Ureter (tissue), 1 donor: Measurements from ENCODE around the gene C1QTNF8. TPM values are rescaled to one million over a fixed set of nuclear protein-coding genes. Genes with fewer than 3 reads are reported as not detected.

ENCODE experiments used
- DNase-seq: peaks from one replicate; pipeline ENCODE4 v3.0.0-alpha.2; 2020; ENCODE audit warnings: low spot score
- total RNA-seq: library from RNA; stranded (reverse); gene quantifications from one replicate; pipeline ENCODE4 v1.2.4, GENCODE V29; 2023
- donor health status: DM: yes; HTN: yes; CAD: no.

The C1QTNF8 gene
- not detected for total RNA-seq

- no peak for DNase-seq
These were observed at the start of gene C1QTNF8 for GRCh38 chr16:1096169-1097082. Gene C1QTNF8, minus strand, starts transcription at chr16:1096244. Its CDS starts 1,322 bp downstream, at chr16:1094922.

- no peak for DNase-seq
These were observed 49.5 kb upstream of the C1QTNF8 start for GRCh38 chr16:1145383-1146100.

DNA sequence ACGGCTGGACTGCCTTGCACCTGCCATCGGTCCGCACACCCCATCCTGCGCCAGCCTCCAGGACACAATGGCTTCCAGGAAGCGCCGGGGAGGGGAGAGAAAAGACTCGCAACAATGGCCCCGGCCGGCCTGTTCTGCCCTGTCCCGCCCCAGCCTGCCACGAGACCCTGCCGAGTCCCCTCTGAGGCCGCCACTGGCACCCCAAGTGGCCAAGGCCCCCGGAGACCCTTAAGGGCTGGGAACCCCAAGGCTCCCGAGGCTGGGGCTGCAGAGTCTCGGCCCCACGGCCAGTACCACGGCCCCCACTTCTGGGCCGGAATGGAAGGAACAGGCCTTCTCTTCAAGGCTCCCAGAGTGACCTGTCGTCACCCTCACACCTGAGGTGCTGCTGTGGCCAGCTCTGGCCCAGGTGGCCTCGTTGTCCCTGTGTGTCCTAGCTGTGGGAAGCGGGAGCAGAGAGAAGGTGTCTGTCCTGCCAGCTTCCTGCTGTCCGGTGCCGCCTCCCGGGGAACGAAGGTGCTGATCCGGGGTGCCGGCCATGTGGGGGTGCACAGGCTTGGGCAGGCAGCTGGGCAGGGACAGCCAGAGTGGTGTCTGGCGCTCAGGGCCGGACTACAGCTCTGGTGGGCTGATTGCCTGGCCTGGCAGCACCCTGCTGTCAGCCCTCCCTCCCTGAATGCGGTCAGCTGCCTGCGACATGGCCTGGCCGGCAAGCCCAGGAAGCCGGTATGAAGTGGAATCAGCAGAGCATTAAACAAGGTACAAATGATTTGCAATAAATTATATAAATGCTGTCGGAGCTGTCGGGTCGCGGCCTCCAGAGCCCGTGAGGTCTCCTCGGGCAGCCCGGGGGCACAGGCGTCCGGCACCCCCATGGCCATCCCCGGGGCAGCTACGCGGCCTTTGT, 48.7 kb upstream of the C1QTNF8 start:
- DNase-seq, result no peak

DNA sequence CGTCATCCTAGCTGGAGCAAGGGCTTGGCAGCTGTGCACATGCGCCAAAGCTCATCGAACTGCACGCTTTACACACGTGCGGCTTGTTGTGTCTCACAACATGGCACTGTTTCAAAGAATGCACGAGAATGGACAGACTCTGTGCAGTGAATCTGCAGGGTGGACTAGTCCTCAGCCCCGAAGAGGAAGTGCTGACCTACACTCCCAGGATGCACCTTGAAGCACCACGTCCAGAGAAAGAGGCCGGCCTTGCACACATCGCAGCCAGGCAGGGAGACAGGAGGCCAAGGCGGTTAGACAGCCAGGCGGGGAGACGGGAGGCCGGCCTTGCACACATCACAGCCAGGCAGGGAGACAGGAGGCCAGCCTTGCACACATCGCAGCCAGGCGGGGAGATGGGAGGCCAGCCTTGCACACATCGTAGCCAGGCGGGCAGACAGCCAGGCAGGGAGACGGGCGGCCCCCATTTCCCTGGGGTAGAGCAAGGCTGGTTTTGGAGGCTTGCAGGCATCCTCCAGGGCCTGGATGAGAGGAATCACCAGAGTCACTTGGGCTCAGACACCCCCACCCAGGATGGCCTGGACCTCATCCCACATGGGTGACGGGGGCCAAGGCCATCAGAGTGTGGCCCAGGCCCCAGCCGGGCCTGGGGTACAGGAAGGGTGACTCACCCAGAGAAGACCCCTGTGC, 47.9 kb upstream of the C1QTNF8 start:
- no peak for DNase-seq

- DNase-seq, result no peak
These were observed 46.9 kb upstream of the C1QTNF8 start for GRCh38 chr16:1142911-1143310.

DNA sequence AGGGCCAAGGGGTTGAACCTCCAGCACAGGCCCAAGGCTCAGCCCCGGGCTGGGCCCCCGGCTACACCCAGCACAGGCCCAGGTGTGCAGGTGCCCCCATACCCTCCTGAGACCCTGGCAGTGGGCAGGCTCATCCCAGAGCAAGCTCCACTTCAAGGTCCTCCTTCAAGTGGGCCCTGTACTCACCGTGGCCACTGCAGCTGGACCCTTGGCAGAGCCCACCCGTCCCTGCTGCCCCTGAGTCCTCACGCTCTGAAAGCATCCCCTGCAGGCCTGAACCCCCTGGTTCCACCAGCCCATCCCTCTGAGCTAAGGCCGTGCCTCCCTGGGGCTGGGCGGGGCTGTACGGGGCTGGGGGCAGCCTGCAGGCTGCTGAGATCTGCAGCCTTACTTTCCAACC, 45.7 kb upstream of the C1QTNF8 start:
- no peak for DNase-seq

GRCh38 chr16:1141191-1141590, 45.1 kb upstream of the C1QTNF8 start:
- DNase-seq, result no peak

DNA sequence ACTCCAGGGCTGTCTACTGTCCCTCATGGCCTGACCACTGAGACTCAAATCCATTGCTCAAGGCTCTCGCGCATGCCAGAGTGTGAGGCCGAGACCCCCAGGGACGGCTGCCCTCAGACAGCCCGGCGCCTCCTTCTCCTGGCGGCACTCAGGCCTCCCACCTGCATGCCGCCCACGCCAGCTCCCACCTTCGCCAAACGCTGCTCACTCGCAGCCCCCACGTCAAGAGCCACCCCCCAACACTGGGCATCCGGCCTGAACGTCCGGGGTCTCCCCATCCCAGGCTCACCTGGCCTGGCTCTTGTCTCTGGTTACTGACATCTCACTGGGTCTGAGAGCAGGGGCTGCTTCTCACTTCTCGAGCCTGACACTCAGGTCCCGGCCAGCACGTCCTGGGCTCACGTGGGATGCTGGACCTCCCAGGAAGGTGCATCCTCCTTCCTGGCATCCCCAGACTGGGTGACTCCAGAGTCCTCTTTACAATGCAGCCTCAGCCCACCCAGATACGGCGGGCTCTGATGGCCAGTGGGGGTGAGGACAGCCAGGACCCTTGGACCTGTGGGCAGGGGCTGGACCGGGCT, 44.6 kb upstream of the C1QTNF8 start:
- DNase-seq, result no peak

DNA sequence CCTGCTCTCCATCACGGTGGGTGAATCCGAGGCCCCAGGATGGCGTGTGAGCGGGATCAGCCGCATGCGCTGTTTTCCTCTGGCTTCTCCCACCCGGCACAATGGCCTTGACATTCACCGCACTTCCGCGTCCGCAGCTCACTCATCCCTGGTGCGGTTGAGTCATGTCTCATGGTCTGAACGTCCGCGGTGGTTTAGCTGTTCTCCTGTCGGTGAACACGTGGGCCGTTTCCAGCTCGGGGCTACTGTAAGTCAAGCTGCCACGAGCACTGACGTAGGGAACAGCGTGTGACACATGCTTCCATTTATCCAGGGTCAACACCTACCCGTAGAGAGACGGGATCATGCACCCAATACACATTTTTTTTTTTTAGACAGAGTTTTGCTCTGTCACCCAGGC, 41.6 kb upstream of the C1QTNF8 start:
- DNase-seq, result no peak

GRCh38 chr16:1135459-1135825, 39.4 kb upstream of the C1QTNF8 start:
- no peak for DNase-seq

- DNase-seq, result no peak
These were observed 38.9 kb upstream of the C1QTNF8 start for GRCh38 chr16:1134776-1135458.

DNA sequence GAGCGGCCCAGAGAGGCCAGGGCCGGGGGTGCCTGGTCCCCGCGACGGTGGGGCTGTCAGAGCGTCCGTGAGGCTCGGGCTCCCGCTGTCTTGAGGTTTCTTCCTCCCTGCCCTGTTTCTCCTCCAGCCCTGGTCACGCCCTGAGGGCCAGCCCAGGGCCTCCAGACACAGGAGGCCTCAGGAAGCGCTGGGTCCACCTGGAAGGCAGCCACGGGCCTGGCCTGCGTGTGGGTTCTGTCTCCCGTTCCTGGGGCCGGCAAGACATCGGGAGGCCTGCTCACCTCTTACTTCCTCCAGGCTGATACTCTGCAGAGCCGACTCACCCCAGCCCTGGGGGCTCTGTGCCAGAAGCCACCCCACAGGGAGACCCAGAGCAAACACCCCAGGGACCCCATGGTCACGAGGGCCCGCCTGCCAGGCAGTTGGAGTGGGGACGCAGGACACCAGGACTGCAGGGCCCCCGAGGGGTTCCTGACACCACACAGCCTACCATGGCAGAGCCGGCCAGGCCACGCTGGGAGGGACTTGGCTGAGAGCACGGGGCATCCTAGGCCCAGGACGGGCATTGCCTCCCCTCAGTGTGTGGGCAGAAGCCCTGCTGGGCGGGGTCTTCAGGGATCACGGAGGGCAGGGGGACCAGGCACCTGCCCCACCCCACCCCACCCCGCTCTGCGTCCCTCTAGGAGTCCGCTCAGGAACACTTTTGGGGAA, 37.9 kb upstream of the C1QTNF8 start:
- no peak for DNase-seq

DNA sequence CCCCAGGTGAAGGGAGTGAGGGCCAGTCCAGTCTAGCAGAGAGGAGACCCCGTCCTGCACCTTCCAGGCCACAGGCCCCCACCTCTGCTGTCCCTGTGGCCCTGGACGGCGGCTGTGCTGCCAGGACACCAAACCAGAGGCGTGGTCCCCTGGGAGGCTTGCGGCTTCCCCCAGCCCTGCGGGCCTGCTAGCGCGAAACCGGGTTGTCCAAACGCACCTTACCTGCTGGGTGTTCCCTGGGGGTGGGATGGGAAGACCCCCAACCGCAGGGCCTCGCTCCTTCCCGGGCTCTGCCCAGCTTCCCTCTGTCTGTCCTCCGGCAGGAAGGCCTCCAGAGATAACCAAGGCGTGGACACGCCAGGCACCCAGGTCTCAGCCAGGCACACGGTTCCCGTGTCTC, 37.2 kb upstream of the C1QTNF8 start:
- no peak for DNase-seq

GRCh38 chr16:1132431-1132830, 36.4 kb upstream of the C1QTNF8 start:
- DNase-seq, result no peak

- DNase-seq, result no peak
These were observed 35.4 kb upstream of the C1QTNF8 start for GRCh38 chr16:1131378-1131994.

GRCh38 chr16:1130382-1130781, 34.3 kb upstream of the C1QTNF8 start:
- no peak for DNase-seq

GRCh38 chr16:1129106-1129960, 33.3 kb upstream of the C1QTNF8 start:
- no peak for DNase-seq

DNA sequence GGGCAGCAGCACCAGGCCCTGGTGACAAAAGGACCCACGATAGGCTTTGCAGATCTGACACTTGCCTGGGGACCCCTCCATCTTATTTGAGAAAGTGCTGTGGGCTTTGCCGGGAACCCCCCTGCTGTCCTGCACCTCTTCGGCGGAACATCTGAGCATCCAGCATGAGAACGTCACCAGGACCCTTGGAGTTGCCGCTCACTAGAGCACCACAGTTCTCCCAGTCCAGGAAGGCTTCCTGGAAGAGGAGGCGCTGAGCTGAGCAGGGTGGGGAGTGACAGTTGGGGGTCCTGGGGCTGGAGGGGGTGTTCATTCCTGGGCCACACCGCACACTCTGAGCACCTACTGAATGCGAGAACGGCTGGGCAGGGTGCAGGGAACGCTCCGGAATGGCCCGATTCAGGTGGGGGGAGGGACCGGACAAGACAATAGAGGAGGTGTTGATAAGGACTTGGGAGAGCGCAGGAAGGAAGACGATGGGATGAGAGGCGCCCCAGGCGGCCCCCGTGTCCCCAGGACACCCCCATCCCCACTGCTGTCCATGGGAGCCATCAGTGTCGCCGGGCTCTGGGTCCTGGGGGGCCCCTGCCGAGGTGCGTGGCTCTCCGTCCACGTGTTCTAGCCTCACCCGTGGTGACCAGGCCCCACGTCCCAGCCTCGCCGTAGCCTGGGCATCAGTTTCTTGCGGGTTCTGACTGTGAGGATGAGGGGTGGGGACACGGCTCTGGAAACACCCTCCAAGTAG, 32.1 kb upstream of the C1QTNF8 start:
- no peak for DNase-seq
